ENCODE data around the gene TLE4.

- TF ChIP-seq POLR2AphosphoS5 (IDR thresholded peaks at IDR 0.05) (no peak), CTCF (IDR thresholded peaks at IDR 0.05) (no peak), POLR2A (IDR thresholded peaks at IDR 0.05) (no peak), EP300 (IDR thresholded peaks at IDR 0.05) (no peak)
Measured at GRCh38 chr9:79665931-79666330, 94.2 kb downstream of the TLE4 start.
